Neural progenitor cell (in vitro differentiated cells): ENCODE data around the gene EVI5L.

Experiments
- EZH2 ChIP-seq: fragments of 200-600 bp; sonication (generic); IDR thresholded peaks from 2 replicates; pipeline ENCODE4 v1.6.1; 2017; ENCODE audit warnings: antibody characterized with exemption, mild to moderate bottlenecking, moderate library complexity
- TF ChIP-seq, protein P1 (sequence below): fragments of 200-600 bp; sonication (generic); IDR thresholded peaks from 2 replicates; pipeline ENCODE4 v1.5.1; 2017; ENCODE audit warnings: antibody characterized with exemption, mild to moderate bottlenecking

GRCh38 chr19:7901337-7901736 is 71.3 kb downstream of the EVI5L start:
- TF ChIP-seq, protein P1, sequence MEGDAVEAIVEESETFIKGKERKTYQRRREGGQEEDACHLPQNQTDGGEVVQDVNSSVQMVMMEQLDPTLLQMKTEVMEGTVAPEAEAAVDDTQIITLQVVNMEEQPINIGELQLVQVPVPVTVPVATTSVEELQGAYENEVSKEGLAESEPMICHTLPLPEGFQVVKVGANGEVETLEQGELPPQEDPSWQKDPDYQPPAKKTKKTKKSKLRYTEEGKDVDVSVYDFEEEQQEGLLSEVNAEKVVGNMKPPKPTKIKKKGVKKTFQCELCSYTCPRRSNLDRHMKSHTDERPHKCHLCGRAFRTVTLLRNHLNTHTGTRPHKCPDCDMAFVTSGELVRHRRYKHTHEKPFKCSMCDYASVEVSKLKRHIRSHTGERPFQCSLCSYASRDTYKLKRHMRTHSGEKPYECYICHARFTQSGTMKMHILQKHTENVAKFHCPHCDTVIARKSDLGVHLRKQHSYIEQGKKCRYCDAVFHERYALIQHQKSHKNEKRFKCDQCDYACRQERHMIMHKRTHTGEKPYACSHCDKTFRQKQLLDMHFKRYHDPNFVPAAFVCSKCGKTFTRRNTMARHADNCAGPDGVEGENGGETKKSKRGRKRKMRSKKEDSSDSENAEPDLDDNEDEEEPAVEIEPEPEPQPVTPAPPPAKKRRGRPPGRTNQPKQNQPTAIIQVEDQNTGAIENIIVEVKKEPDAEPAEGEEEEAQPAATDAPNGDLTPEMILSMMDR, result no peak
- no peak for TF ChIP-seq EZH2
